HCT116 (cell line): ENCODE data around the gene POLR1B. TPM values are rescaled to one million over a fixed set of nuclear protein-coding genes. Genes with fewer than 3 reads are reported as not detected.
"Not testable (repeated sequence)": the region's sequence is repeated elsewhere in the genome, so short reads cannot be mapped to it uniquely, and the experiment has no call there.

Experiments used
- ATAC-seq: fragments of 200-7000 bp; cut with Tn5 transposase; 2 replicates; pipeline ENCODE4 v1.9.1; 2020; ENCODE audit warnings: mild to moderate bottlenecking, moderate library complexity
- BruUV-seq: library from RNA; stranded (reverse); fragments of 400-500 nt; replicated peaks from 2 replicates; lab custom pipeline; 2021; lab: Mats Ljungman, UMichigan
- CTCF ChIA-PET: fragments of 300-600 bp; sonication (Branson Sonifier 250); formaldehyde crosslinking; loops from one replicate; lab custom pipeline; 2021; ENCODE audit warnings: antibody characterized with exemption; lab: Charles Lee
- POLR2A ChIA-PET: fragments of 300-600, 350-600 bp; sonication (Branson Sonifier 250); formaldehyde crosslinking; loops from one replicate; lab custom pipeline; 2021; ENCODE audit warnings: antibody characterized with exemption; lab: Charles Lee
- RAD21 ChIA-PET, 2 experiments: fragments of 300-600 bp; sonication (Branson Sonifier 250); formaldehyde crosslinking; loops; one replicate each; lab custom pipeline; 2023; ENCODE audit warnings: low total read pairs in 2 of 2; ENCODE audit not compliant: uncharacterized antibody in 2 of 2, unreplicated experiment in 2 of 2, low non-redundant PET in 1 of 2; lab: Charles Lee
- DNase-seq: peaks from one replicate; pipeline ENCODE4 v3.0.0-alpha.2; 2010; ENCODE audit warnings: low read depth, low spot score
- H2AFZ ChIP-seq: fragments of 200-600 bp; shearing (Covaris generic), sonication (generic); 2 replicates; pipeline ENCODE4 v1.6.1; 2017; ENCODE audit warnings: low read depth, mixed run types, mixed read lengths, antibody characterized with exemption, low read length; ENCODE audit not compliant: poor library complexity, severe bottlenecking
- H3K27ac ChIP-seq: 2 replicates; pipeline ENCODE4 v1.5.1; 2012; ENCODE audit warnings: low read depth, low read length
- H3K27me3 ChIP-seq: fragments of 200-600 bp; sonication (generic); 2 replicates; pipeline ENCODE4 v1.6.1; 2016; ENCODE audit warnings: mixed run types, low read length, mixed read lengths; ENCODE audit not compliant: insufficient read depth
- H3K36me3 ChIP-seq, 2 experiments: fragments of 200-500 bp in 1 of 2; fragments of 200-600 bp in 1 of 2; sonication (Bioruptor generic) in 1 of 2; sonication (generic) in 1 of 2; 2 replicates each; pipeline versions ENCODE4 v1.5.1 to v1.6.1; 2014 to 2016; ENCODE audit warnings: low read length in 2 of 2, inconsistent platforms in 1 of 2, mixed read lengths in 1 of 2, mixed run types in 1 of 2; ENCODE audit not compliant: insufficient read depth in 2 of 2, control insufficient read depth in 1 of 2
- H3K4me1 ChIP-seq, 2 experiments: fragments of 200-600 bp in 1 of 2; sonication (generic) in 1 of 2; 2 replicates each; pipeline versions ENCODE4 v1.5.1 to v1.6.1; 2012 to 2017; ENCODE audit warnings: low read length in 2 of 2, inconsistent platforms in 1 of 2, mild to moderate bottlenecking in 1 of 2, mixed read lengths in 1 of 2, mixed run types in 1 of 2, moderate library complexity in 1 of 2; ENCODE audit not compliant: insufficient read depth in 2 of 2, control insufficient read depth in 1 of 2
- H3K4me2 ChIP-seq: fragments of 200-600 bp; sonication (generic); 2 replicates; pipeline ENCODE4 v1.6.1; 2017; ENCODE audit warnings: mixed run types, low read length, mixed read lengths
- H3K4me3 ChIP-seq, 2 experiments: fragments of 200-600 bp in 1 of 2; sonication (generic) in 1 of 2; replicated peaks in 1 of 2; 2 replicates each; pipeline ENCODE4 v1.5.1; 2011 to 2016; ENCODE audit warnings: low read length in 2 of 2, control low read depth in 1 of 2, low read depth in 1 of 2, mild to moderate bottlenecking in 1 of 2, mixed read lengths in 1 of 2, mixed run types in 1 of 2
- H3K79me2 ChIP-seq: fragments of 200-600 bp; sonication (generic); 2 replicates; pipeline ENCODE4 v1.6.1; 2017; ENCODE audit warnings: mild to moderate bottlenecking, mixed run types, low read length, moderate library complexity, mixed read lengths; ENCODE audit not compliant: insufficient read depth
- H3K9ac ChIP-seq: fragments of 200-600 bp; sonication (generic); 2 replicates; pipeline ENCODE4 v1.6.1; 2016; ENCODE audit warnings: low read length, mixed read lengths
- H3K9me2 ChIP-seq: fragments of 200-600 bp; sonication (generic), shearing (Covaris generic); 2 replicates; pipeline ENCODE4 v1.6.1; 2017; ENCODE audit warnings: mixed run types, mild to moderate bottlenecking, moderate library complexity; ENCODE audit not compliant: insufficient read depth
- H3K9me3 ChIP-seq, 2 experiments: fragments of 200-500 bp in 1 of 2; fragments of 200-600 bp in 1 of 2; sonication (Bioruptor generic) in 1 of 2; sonication (generic) in 1 of 2; 2 replicates each; pipeline ENCODE4 v1.6.1; 2014 to 2017; ENCODE audit warnings: low read length in 2 of 2, mixed read lengths in 2 of 2, inconsistent platforms in 1 of 2, low read depth in 1 of 2, mild to moderate bottlenecking in 1 of 2, mixed run types in 1 of 2, moderate library complexity in 1 of 2; ENCODE audit not compliant: control insufficient read depth in 1 of 2, insufficient read depth in 1 of 2
- H4K20me1 ChIP-seq: fragments of 200-600 bp; sonication (generic), shearing (Covaris generic); 2 replicates; pipeline ENCODE4 v1.6.1; 2017; ENCODE audit warnings: mixed run types, mild to moderate bottlenecking, moderate library complexity; ENCODE audit not compliant: insufficient read depth
- CEBPB ChIP-seq: IDR thresholded peaks from 2 replicates; pipeline ENCODE4 v1.6.1; 2012; ENCODE audit warnings: low read depth
- EGR1 ChIP-seq: IDR thresholded peaks from 2 replicates; pipeline ENCODE4 v1.6.1; 2012; ENCODE audit warnings: low read depth
- ELF1 ChIP-seq: IDR thresholded peaks from 2 replicates; pipeline ENCODE4 v1.6.1; 2012; ENCODE audit warnings: low read depth, borderline replicate concordance
- POLR2A ChIP-seq: IDR thresholded peaks from 2 replicates; pipeline ENCODE4 v1.7.0; 2011; ENCODE audit warnings: borderline replicate concordance; ENCODE audit not compliant: insufficient read depth, insufficient read length; ENCODE audit errors: extremely low read depth
- POLR2AphosphoS5 ChIP-seq: IDR thresholded peaks from 2 replicates; pipeline ENCODE4 v1.6.1; 2011; ENCODE audit warnings: mild to moderate bottlenecking, low read depth, low read length, moderate library complexity
- SRF ChIP-seq: IDR thresholded peaks from 2 replicates; pipeline ENCODE4 v1.6.1; 2012; ENCODE audit warnings: low read depth
- ZNF274 ChIP-seq: fragments of 200-500 bp; sonication (Bioruptor generic); IDR thresholded peaks from 2 replicates; pipeline ENCODE4 v1.6.1; 2014; ENCODE audit warnings: mild to moderate bottlenecking, low read depth, low read length, inconsistent platforms
- intact Hi-C: fragments of 100-400 bp; cut with micrococcal nuclease; formaldehyde crosslinking; loops from 2 replicates; pipeline ENCODE4 v1.10.0; 2022
- total RNA-seq: library from RNA; stranded (reverse); gene quantifications from one replicate; pipeline ENCODE4 v1.2.1, GENCODE V29; 2021; ENCODE audit not compliant: unreplicated experiment
- TF ChIP-seq, protein P1 (sequence below), 3 experiments: fragments of 200-600 bp in 1 of 3; sonication (generic) in 1 of 3; IDR thresholded peaks in 2 of 3; conservative IDR thresholded peaks in 1 of 3; 2 replicates each; pipeline ENCODE4 v1.5.1; 2012 to 2017; ENCODE audit warnings: low read depth in 2 of 3, low read length in 2 of 3, antibody characterized with exemption in 1 of 3, borderline replicate concordance in 1 of 3, control low read depth in 1 of 3, mild to moderate bottlenecking in 1 of 3, mixed read lengths in 1 of 3, mixed run types in 1 of 3, moderate library complexity in 1 of 3; ENCODE audit not compliant: insufficient read depth in 1 of 3

The POLR1B gene
- total RNA-seq, 1 experiment from 2014 or later = 57.7 TPM

DNA sequence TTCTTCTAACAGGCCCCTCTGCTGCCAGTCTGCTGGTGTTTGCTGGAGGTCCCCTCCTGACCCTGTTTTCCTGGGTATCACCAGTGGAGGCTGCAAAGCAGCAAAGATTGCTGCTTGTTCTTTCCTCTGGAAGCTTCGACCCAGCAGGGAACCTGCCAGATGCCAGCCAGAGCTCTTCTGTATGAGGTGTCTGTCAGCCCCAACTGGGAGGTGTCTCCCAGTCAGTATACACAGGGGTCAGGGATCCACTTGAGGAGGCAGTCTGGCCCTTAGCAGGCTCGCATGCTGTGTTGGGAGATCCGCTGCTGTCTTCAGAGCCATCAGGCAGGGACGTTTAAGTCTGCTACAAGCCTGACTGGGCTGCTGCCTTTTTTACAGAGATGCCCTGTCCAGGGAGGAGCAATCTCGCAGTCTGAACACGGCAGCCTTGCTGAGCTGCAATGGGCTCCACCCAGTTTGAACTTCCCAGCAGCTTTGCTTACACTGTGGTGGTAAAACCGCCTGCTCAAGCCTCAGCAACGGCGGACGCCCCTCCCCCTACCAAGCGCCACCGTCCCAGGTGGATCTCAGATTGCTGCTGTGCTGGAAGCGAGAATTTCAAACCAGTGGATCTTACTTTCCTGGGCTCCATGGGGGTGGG is 72.1 kb downstream of the POLR1B start:
- intact Hi-C loops = no loop called here
- no peaks in the 10 kb centered on the region for H3K27me3 ChIP-seq
- ChIA-PET RAD21 (no interaction called here), CTCF (no interaction called here), POLR2A (interaction anchor here (0.6 kb wide), 1 partner anchor 498 kb away, joined by 3 read pairs; no protein-coding TSS in a partner anchor)
- H3K36me3 ChIP-seq = no peaks in the 10 kb centered on the region
- H3K9ac ChIP-seq = no peak overlapping the region
- no peaks in the 10 kb centered on the region for H3K4me1 ChIP-seq
- H2AFZ ChIP-seq = no peak overlapping the region
- DNase-seq (no peak), ATAC-seq (no peak)
- no peaks in the 10 kb centered on the region for H3K79me2 ChIP-seq
- no TSS peak for BruUV-seq
- no peak overlapping the region for H3K4me2 ChIP-seq
- TF ChIP-seq CEBPB = no peak
- no peak for TF ChIP-seq POLR2AphosphoS5
- TF ChIP-seq EGR1 = no peak
- TF ChIP-seq, protein P1, sequence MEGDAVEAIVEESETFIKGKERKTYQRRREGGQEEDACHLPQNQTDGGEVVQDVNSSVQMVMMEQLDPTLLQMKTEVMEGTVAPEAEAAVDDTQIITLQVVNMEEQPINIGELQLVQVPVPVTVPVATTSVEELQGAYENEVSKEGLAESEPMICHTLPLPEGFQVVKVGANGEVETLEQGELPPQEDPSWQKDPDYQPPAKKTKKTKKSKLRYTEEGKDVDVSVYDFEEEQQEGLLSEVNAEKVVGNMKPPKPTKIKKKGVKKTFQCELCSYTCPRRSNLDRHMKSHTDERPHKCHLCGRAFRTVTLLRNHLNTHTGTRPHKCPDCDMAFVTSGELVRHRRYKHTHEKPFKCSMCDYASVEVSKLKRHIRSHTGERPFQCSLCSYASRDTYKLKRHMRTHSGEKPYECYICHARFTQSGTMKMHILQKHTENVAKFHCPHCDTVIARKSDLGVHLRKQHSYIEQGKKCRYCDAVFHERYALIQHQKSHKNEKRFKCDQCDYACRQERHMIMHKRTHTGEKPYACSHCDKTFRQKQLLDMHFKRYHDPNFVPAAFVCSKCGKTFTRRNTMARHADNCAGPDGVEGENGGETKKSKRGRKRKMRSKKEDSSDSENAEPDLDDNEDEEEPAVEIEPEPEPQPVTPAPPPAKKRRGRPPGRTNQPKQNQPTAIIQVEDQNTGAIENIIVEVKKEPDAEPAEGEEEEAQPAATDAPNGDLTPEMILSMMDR (IDR thresholded peaks at IDR 0.05 in 2 of 3, conservative IDR thresholded peaks at IDR 0.05 in 1 of 3; ENCODE audit: borderline replicate concordance in 1 of 3, insufficient read depth in 1 of 3, low read depth in 2 of 3, low read length in 2 of 3) = no peak
- no peak for TF ChIP-seq POLR2A
- no peak for TF ChIP-seq ELF1
- no peaks in the 10 kb centered on the region for H3K9me2 ChIP-seq
- no peak overlapping the region for H3K27ac ChIP-seq
- no peaks in the 10 kb centered on the region for H4K20me1 ChIP-seq
- no peaks in the 10 kb centered on the region for H3K9me3 ChIP-seq
- H3K4me3 ChIP-seq = no peak overlapping the region

- no peak overlapping the region for H3K4me2 ChIP-seq
- no peaks in the 10 kb centered on the region for H3K36me3 ChIP-seq
- RAD21 ChIA-PET = no interaction called here
- TF ChIP-seq CEBPB (no peak), SRF (no peak), ZNF274 (no peak), POLR2AphosphoS5 (no peak)
- no peak overlapping the region for H3K9ac ChIP-seq
- no peak for DNase-seq
- no peak overlapping the region for H3K4me3 ChIP-seq
- H3K9me3 ChIP-seq = no peaks in the 10 kb centered on the region
- BruUV-seq = no TSS peak
- H2AFZ ChIP-seq = no peak overlapping the region
- no peaks in the 10 kb centered on the region for H4K20me1 ChIP-seq
- H3K4me1 ChIP-seq = no peaks in the 10 kb centered on the region
- intact Hi-C loops = no loop called here
- POLR2A ChIA-PET = interaction anchor here (0.6 kb wide), 1 partner anchor 498 kb away, joined by 3 read pairs; no protein-coding TSS in a partner anchor
- CTCF ChIA-PET = no interaction called here
- no peak for ATAC-seq
- no peaks in the 10 kb centered on the region for H3K27me3 ChIP-seq
- no peaks in the 10 kb centered on the region for H3K79me2 ChIP-seq
- no peaks in the 10 kb centered on the region for H3K9me2 ChIP-seq
- H3K27ac ChIP-seq = no peak overlapping the region
Observed at GRCh38 chr2:112615051-112615450, 72.8 kb downstream of the POLR1B start.

DNA sequence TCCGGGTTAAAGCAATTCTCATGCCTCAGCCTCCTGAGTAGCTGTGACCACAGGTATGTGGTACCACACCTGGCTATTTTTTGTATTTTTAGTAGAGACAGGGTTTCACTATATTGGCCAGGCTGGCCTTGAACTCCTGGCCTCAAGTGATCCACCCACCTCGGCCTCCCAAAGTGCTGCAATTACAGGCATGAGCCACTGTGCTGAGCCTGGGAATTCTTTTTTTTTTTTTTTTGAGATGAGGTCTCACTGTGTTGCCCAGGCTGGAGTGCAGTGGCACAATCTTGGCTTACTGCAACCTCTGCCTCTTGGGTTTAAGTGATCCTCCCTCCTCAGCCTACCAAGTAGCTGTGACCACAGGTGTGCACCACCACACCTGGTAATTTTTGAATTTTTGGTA is 73.5 kb downstream of the POLR1B start:
- H3K27me3 ChIP-seq, H3K79me2 ChIP-seq, CTCF ChIA-PET, ATAC-seq, H3K27ac ChIP-seq, DNase-seq, H4K20me1 ChIP-seq, H2AFZ ChIP-seq, H3K4me3 ChIP-seq, intact Hi-C loops, H3K9me3 ChIP-seq, H3K4me2 ChIP-seq, H3K36me3 ChIP-seq, H3K4me1 ChIP-seq, POLR2A ChIA-PET, H3K9me2 ChIP-seq, H3K9ac ChIP-seq, BruUV-seq: not testable (repeated sequence)
- RAD21 ChIA-PET = interaction anchor here in 1 of 2 experiments (0.6 kb wide), 1 partner anchor 522 kb away, joined by 6 read pairs; no protein-coding TSS in a partner anchor
